Neural cell (in vitro differentiated cells): ENCODE data around the gene SDSL.
A peak's percentile ranks its signal among the peaks of the same experiment; 100 is the strongest.

Experiments
- EP300 ChIP-seq: fragments of 450-650 bp; conservative IDR thresholded peaks from 2 replicates; pipeline ENCODE4 v1.6.1; 2014; ENCODE audit warnings: antibody characterized with exemption, mild to moderate bottlenecking, moderate library complexity; ENCODE audit not compliant: poor library complexity, severe bottlenecking
- EZH2 ChIP-seq: fragments of 200-600, 300-800 bp; shearing (Covaris generic), sonication (generic); IDR thresholded peaks from 2 replicates; pipeline ENCODE4 v1.6.1; 2014; ENCODE audit warnings: antibody characterized with exemption, low read length, borderline replicate concordance, mild to moderate bottlenecking; ENCODE audit not compliant: insufficient read depth, poor library complexity, severe bottlenecking
- MXI1 ChIP-seq: fragments of 450-650 bp; conservative IDR thresholded peaks from 2 replicates; pipeline ENCODE4 v1.6.1; 2014; ENCODE audit warnings: antibody characterized with exemption, mild to moderate bottlenecking; ENCODE audit not compliant: poor library complexity, severe bottlenecking
- POLR2AphosphoS5 ChIP-seq: IDR thresholded peaks from 2 replicates; pipeline ENCODE4 v1.6.1; 2012
- RAD21 ChIP-seq: fragments of 450-650 bp; conservative IDR thresholded peaks from 2 replicates; pipeline ENCODE4 v1.6.1; 2014; ENCODE audit warnings: antibody characterized with exemption, mild to moderate bottlenecking, moderate library complexity
- SMC3 ChIP-seq: fragments of 450-650 bp; conservative IDR thresholded peaks from 2 replicates; pipeline ENCODE4 v1.6.1; 2014; ENCODE audit warnings: antibody characterized with exemption, mild to moderate bottlenecking, moderate library complexity; ENCODE audit not compliant: poor library complexity
- TAF1 ChIP-seq: IDR thresholded peaks from 2 replicates; pipeline ENCODE4 v1.6.1; 2012; ENCODE audit warnings: low read depth
- TF ChIP-seq, protein P1 (sequence below): fragments of 450-650 bp; IDR thresholded peaks from 2 replicates; pipeline ENCODE4 v1.5.1; 2014; ENCODE audit warnings: antibody characterized with exemption, mild to moderate bottlenecking, moderate library complexity; ENCODE audit not compliant: poor library complexity, severe bottlenecking
- TF ChIP-seq, protein P2 (sequence below): IDR thresholded peaks from 2 replicates; pipeline ENCODE4 v1.6.1; 2012; ENCODE audit warnings: borderline replicate concordance

DNA sequence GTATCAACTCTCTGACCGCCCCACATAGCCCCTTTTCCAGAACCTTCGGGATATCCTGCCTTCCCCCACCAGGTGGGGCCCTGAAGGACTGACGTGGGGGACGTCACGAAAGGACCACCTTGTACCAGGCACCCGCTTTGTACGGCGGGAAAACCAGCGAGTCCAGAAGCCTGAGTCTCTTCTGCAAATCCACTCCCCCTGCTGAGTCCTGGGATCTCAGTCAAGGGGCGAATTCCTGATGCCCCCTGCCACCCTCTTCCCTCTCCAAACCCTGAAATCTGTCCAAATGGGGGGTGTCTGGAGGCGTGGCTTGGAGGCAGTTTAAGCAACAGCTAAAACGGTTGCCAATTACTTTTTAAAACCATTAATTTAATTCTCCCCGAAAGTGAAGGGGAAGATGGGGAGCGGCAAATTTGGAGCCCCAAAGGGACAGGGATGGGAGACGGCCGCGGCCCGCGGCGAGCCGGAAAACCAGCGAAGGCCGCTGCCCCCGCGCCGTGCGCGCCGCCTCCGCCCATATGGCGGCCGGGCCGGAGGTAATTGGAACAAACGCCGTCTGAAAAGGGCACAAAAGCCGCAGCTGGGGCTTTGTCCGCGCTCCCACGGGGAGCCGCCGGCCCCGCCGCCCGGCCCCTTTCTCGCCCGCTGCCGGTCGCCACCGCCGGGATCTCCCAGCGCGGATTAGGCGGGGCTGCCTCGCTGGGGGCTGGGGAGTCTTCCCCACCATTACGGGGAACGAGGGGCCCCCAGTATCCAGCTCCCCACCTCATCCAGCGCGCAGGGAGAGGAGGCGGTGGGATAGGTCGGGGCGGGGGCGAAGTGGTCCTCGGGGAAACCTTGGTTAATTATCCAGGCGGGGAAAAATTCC lies 42.9 kb downstream of the SDSL start:
- TF ChIP-seq RAD21 (no peak), MXI1 (no peak), TAF1 (no peak), POLR2AphosphoS5 (peak; percentile 14), EP300 (no peak), EZH2 (peak; percentile 71), SMC3 (no peak)
- TF ChIP-seq, protein P1, sequence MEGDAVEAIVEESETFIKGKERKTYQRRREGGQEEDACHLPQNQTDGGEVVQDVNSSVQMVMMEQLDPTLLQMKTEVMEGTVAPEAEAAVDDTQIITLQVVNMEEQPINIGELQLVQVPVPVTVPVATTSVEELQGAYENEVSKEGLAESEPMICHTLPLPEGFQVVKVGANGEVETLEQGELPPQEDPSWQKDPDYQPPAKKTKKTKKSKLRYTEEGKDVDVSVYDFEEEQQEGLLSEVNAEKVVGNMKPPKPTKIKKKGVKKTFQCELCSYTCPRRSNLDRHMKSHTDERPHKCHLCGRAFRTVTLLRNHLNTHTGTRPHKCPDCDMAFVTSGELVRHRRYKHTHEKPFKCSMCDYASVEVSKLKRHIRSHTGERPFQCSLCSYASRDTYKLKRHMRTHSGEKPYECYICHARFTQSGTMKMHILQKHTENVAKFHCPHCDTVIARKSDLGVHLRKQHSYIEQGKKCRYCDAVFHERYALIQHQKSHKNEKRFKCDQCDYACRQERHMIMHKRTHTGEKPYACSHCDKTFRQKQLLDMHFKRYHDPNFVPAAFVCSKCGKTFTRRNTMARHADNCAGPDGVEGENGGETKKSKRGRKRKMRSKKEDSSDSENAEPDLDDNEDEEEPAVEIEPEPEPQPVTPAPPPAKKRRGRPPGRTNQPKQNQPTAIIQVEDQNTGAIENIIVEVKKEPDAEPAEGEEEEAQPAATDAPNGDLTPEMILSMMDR: no peak
- TF ChIP-seq, protein P2, sequence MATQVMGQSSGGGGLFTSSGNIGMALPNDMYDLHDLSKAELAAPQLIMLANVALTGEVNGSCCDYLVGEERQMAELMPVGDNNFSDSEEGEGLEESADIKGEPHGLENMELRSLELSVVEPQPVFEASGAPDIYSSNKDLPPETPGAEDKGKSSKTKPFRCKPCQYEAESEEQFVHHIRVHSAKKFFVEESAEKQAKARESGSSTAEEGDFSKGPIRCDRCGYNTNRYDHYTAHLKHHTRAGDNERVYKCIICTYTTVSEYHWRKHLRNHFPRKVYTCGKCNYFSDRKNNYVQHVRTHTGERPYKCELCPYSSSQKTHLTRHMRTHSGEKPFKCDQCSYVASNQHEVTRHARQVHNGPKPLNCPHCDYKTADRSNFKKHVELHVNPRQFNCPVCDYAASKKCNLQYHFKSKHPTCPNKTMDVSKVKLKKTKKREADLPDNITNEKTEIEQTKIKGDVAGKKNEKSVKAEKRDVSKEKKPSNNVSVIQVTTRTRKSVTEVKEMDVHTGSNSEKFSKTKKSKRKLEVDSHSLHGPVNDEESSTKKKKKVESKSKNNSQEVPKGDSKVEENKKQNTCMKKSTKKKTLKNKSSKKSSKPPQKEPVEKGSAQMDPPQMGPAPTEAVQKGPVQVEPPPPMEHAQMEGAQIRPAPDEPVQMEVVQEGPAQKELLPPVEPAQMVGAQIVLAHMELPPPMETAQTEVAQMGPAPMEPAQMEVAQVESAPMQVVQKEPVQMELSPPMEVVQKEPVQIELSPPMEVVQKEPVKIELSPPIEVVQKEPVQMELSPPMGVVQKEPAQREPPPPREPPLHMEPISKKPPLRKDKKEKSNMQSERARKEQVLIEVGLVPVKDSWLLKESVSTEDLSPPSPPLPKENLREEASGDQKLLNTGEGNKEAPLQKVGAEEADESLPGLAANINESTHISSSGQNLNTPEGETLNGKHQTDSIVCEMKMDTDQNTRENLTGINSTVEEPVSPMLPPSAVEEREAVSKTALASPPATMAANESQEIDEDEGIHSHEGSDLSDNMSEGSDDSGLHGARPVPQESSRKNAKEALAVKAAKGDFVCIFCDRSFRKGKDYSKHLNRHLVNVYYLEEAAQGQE: no peak
